HG03442 (cell line): ENCODE results near the gene POM121.
"Not testable (repeated sequence)": the region's sequence is repeated elsewhere in the genome, so short reads cannot be mapped to it uniquely, and the experiment has no call there.

ENCODE experiments used
- ATAC-seq: cut with Tn5 transposase; IDR thresholded peaks from one replicate; pipeline ENCODE4 v1.9.1; 2021; ENCODE audit warnings: mild to moderate bottlenecking, moderate library complexity; ENCODE audit not compliant: unreplicated experiment

POM121 gene

DNA sequence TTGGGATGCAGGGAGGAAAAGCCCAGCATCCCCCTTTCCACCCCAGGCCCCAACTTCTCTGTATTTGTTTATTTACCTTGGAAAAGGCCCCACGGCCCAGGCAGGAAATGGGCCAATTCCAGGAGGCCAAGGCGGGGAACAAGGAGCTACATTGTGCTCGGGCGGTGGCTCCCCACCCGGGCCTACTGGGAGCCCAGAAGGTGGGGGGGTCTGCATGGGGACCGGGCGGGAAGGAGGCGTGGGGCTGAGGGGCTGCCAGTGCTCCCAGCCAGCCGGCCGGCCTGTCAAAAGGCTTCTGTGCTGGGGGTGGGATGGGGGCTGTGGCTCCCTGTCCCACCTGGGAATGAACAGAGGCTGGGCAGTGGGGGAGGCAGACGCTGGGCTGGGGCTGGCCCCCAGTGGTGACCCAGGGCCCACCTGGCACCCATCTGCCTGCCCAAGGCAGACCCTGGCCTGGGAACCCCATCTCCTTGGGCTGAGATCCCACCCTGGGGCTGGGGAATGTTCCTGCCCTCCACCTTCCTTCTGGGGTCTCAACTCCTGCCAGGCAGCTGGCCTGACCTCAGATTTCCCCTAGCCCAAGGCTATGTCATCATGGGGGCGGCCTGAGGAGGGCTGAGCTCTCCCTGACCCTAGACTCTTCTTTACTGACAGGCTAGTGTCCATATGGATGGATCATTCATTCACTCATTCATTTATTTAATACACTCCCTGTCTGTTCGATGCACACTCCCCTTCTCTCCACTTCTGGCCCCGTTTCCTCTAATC lies 65.4 kb downstream of the POM121 start:
- not testable (repeated sequence) for ATAC-seq

DNA sequence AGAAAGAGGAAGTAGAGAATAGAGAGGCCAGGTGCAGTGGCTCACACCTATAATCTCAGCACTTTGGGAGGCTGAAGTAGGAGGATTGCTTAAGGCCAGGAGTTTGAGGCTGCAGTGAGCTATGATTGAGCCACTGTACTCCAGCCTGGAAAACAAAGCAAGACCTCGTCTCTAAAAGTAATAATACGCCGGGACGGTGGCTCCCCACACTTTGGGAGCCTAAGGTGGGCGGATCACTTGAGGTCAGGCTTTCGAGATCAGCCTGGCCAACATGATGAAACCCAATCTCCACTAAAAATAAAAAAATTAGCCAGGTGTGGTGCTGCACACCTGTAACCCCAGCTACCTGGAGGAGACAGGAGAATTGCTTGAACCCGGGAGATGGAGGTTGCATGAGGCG lies 70.6 kb downstream of the POM121 start:
- ATAC-seq = not testable (repeated sequence)

DNA sequence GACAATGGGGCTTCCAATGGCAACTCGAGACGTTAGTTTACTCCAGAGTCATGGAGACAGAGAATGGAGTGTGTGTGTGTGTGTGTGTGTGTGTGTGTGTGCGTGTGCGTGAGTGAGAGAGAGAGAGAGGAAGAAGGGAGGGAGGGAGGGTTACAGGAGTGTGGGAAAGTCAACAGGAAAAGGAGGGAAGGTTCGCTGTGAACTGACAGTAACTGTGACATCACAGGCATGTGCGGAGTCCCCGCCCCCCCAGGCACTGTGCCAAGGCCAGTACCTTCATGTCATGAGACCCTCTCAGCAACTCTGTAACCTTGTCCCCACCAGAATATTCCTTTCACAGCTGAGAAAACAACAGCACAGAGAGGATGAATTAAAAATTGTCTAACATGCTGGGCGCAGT lies 72.6 kb downstream of the POM121 start:
- not testable (repeated sequence) for ATAC-seq

DNA sequence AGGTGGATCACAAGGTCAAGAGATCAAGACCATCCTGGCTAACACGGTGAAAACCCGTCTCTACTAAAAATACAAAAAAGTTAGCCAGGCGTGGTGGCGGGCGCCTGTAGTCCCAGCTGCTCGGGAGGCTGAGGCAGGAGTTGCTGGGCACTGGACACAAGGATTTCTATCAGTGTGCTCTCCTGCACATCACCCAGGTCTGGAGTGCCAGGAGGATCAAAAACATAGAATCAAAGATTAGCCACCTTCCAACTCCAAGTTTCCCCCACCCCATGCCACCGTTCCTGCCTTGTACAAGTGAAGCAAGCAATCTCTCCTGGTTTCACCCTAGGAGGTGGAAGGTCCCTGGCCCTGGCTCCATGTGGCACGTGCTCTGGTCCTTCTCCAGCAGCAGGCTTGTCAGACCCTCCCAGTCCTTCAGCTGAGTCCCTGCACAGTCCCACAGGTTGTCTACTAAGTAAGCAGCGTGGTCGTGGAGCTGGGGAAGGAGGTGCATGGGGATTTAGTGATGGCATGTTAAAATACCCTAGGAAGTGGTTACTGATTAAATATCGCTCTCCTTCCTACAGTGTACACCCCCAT lies 73.1 kb downstream of the POM121 start:
- ATAC-seq = not testable (repeated sequence)
